Measurements from ENCODE around the gene SUMO3. TPM values are rescaled to one million over a fixed set of nuclear protein-coding genes. Genes with fewer than 3 reads are reported as not detected.

The SUMO3 gene
- polyA plus RNA-seq, 1 of the 3 experiments (the other 2 are of a cell fraction), result 125 TPM

- H3F3A ChIP-seq (replicated peaks; ENCODE audit: insufficient read depth), result no peaks in the 10 kb centered on the region
- CTCF ChIA-PET, result interaction anchor here (1.0 to 2.5 kb wide), 4 partner anchors 9 to 274 kb away, joined by 3 to 23 read pairs (median 4); no protein-coding TSS in a partner anchor
- no peak for TF ChIP-seq TEAD4 (IDR thresholded peaks at IDR 0.05; ENCODE audit: borderline replicate concordance, insufficient read depth)
- TF ChIP-seq NFIC (IDR thresholded peaks at IDR 0.05; ENCODE audit: borderline replicate concordance), result no peak
- no peak for TF ChIP-seq REST (IDR thresholded peaks at IDR 0.05; ENCODE audit: low read depth, low read length)
- no peak for TF ChIP-seq CTCF (IDR thresholded peaks at IDR 0.05)
- no peak for TF ChIP-seq JUND (IDR thresholded peaks at IDR 0.05)
- TF ChIP-seq RCOR1 (IDR thresholded peaks at IDR 0.05; ENCODE audit: low read length), result no peak
- TF ChIP-seq FOSL2 (IDR thresholded peaks at IDR 0.05; ENCODE audit: borderline replicate concordance, low read depth), result no peak
- TF ChIP-seq, protein P1, sequence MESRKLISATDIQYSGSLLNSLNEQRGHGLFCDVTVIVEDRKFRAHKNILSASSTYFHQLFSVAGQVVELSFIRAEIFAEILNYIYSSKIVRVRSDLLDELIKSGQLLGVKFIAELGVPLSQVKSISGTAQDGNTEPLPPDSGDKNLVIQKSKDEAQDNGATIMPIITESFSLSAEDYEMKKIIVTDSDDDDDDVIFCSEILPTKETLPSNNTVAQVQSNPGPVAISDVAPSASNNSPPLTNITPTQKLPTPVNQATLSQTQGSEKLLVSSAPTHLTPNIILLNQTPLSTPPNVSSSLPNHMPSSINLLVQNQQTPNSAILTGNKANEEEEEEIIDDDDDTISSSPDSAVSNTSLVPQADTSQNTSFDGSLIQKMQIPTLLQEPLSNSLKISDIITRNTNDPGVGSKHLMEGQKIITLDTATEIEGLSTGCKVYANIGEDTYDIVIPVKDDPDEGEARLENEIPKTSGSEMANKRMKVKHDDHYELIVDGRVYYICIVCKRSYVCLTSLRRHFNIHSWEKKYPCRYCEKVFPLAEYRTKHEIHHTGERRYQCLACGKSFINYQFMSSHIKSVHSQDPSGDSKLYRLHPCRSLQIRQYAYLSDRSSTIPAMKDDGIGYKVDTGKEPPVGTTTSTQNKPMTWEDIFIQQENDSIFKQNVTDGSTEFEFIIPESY (IDR thresholded peaks at IDR 0.05; ENCODE audit: borderline replicate concordance, low read depth), result no peak
- no peak for TF ChIP-seq FOXJ3 (CRISPR knock-in tag; IDR thresholded peaks at IDR 0.05)
- no peak for TF ChIP-seq PBX3 (IDR thresholded peaks at IDR 0.05)
- TF ChIP-seq RXRA (IDR thresholded peaks at IDR 0.05; ENCODE audit: borderline replicate concordance, low read depth), result no peak
- TF ChIP-seq USF2 (IDR thresholded peaks at IDR 0.05; ENCODE audit: borderline replicate concordance, low read depth, low read length), result no peak
- no peak for TF ChIP-seq RFX5 (IDR thresholded peaks at IDR 0.05; ENCODE audit: low read length)
- no peak overlapping the region for H3K27ac ChIP-seq (ENCODE audit: low read depth in 2 of 2, low read length in 1 of 2)
- H3K4me2 ChIP-seq, result no peak overlapping the region
- no peaks in the 10 kb centered on the region for H3K9me3 ChIP-seq
- POLR2A ChIA-PET, result no interaction called here
- H3K4me3 ChIP-seq (ENCODE audit: low read depth in 2 of 2, low read length in 1 of 2), result no peak overlapping the region
- peaks cover 69% of the 10 kb centered on the region for H4K20me1 ChIP-seq (ENCODE audit: insufficient read depth)
- H3K79me2 ChIP-seq (ENCODE audit: insufficient read depth), result peaks cover 87% of the 10 kb centered on the region
- H3K9ac ChIP-seq, result no peak overlapping the region
- WGBS (ENCODE audit: low lambda C conversion rate), result 100% methylated on average over 3 of the region's 6 CpGs
- H3K9me2 ChIP-seq, result no peaks in the 10 kb centered on the region
- DNase-seq, result no peak
- H3K4me1 ChIP-seq (ENCODE audit: control insufficient read depth in 1 of 2, insufficient read depth in 2 of 2, low read depth in 1 of 2, low read length in 1 of 2), result peaks cover 0 to 15% of the 10 kb centered on the region in 2 experiments; a peak in 2 of 4 replicates
- no peak overlapping the region for H2AFZ ChIP-seq (ENCODE audit: low read depth)
- peaks cover 20 to 40% of the 10 kb centered on the region in 2 experiments for H3K36me3 ChIP-seq (replicated peaks in 1 of 2; ENCODE audit: control insufficient read depth in 1 of 2, insufficient read depth in 2 of 2, low read length in 1 of 2)
- no peaks in the 10 kb centered on the region for H3K27me3 ChIP-seq (ENCODE audit: insufficient read depth)
Observed at GRCh38 chr21:44784810-44785209, 33.1 kb downstream of the SUMO3 start.

Data from SK-N-SH (cell line).